Activated CD8-positive, alpha-beta memory T cell treated with anti-CD3 and anti-CD28 coated beads for 4 hours (primary cell): ENCODE results near the gene RTCA.
"Not testable (repeated sequence)": the region's sequence is repeated elsewhere in the genome, so short reads cannot be mapped to it uniquely, and the experiment has no call there.

Experiments
- DNase-seq, 2 donors: peaks; one replicate each; pipeline ENCODE4 v3.0.0-alpha.2; 2020; ENCODE audit warnings: low read depth in 2 of 2

Gene RTCA

DNA sequence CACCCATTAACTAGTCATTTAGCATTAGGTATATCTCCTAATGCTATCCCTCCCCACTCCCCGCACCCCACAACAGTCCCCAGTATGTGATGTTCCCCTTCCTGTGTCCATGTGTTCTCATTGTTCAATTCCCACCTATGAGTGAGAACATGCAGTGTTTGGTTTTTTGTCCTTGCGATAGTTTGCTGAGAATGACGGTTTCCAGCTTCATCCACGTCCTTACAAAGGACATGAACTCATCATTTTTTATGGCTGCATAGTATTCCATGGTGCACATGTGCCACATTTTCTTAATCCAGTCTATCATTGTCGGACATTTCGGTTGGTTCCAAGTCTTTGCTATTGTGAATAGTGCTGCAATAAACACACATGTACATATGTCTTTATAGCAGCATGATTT, 7.6 kb upstream of the RTCA start:
- not testable (repeated sequence) for DNase-seq

DNA sequence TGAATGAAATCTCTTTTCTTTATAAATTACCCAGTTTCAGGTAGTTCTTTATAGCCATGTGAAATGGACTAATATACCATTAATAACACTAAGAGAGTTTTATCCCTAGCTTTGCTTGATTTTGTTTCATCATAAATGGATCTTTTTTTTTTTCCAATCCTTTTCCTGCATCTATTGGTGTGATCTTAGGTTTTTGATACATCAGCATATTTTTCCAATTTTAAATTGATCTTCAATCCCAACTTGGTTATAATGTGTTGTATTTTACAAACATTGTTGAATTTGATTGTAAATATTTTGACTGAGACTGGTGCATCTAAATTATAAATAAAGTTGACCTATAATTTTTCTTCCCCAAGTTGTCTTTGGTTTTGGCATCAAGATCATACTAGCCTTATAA, 4.3 kb upstream of the RTCA start:
- DNase-seq, result no peak

- not testable (repeated sequence) for DNase-seq
These were observed 1.9 kb upstream of the RTCA start for GRCh38 chr1:100264081-100264480.

- no peak for DNase-seq
These were observed 470 bp upstream of the RTCA start for GRCh38 chr1:100265562-100265930.

GRCh38 chr1:100266741-100267140, 725 bp downstream of the RTCA start:
- no peak for DNase-seq

GRCh38 chr1:100267284-100267683, 1.3 kb downstream of the RTCA start:
- no peak for DNase-seq

GRCh38 chr1:100268202-100268601, 2.2 kb downstream of the RTCA start:
- no peak for DNase-seq

- DNase-seq, result no peak
These were observed 11.8 kb downstream of the RTCA start for GRCh38 chr1:100277866-100278265.

DNA sequence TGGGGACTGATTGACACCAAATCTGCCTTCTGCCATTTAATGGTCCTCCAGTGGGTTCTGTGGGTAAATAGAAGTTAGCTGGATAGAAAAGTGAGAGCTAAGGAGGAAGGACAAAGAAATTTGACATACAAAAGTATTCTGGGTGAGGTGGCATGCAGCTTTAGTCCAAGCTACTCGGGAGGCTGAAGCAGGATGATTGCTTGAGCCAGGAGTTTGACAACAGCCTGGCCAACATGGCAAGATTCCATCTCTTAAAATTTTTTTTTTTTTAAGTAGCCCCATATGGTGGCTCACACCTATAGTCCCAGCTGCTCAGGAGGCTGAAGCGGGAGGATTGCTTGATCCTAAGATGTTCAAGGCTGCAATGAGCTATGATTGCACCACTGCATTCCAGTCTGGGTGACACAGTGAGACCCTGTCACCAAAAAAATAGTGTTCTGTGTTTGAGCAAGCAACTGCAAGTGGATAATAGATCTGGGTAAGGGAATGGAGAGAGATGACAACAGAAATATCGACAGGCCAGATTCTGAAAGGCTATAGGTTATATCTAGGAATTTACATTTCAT, 13.4 kb downstream of the RTCA start:
- no peak for DNase-seq

DNA sequence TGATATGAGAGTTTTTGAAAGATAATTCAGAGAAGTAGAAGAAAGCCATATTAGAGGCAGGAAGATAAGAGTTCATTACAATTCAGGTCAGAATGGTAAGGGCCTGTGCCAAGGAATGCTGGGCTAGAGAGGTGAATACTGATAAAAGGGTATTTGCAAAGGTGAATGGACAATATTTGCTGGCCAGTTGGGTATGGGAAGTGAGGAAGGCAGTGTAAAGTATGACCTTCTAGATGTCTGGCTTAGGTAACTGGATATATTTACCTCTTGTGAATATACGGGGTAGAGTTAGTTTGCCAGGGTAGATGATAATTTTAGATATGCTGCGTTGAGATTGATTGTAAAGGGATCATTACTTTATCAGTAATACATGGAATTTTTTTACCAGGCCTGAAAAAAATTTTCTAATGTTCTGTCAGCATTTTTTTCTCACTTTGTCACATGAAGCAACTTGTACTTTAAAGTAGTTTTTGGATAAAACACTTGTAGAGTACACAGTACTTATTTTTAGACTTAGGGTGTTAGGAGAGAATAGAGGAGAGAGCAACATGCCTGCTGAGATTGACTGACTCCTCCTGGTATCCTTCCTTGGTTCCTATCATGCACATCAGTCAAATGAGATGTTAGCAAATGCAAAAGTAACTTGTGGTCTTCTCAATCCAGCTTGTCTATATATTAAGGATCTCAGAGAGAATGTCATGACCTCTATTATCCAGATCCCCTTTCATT, 14.1 kb downstream of the RTCA start:
- no peak for DNase-seq

GRCh38 chr1:100284591-100284990, 18.6 kb downstream of the RTCA start:
- no peak for DNase-seq

- DNase-seq, result no peak
These were observed 21.1 kb downstream of the RTCA start for GRCh38 chr1:100287162-100287561.

GRCh38 chr1:100290291-100290690, 24.3 kb downstream of the RTCA start:
- no peak for DNase-seq

GRCh38 chr1:100292711-100293110, 26.7 kb downstream of the RTCA start:
- no peak for DNase-seq

DNA sequence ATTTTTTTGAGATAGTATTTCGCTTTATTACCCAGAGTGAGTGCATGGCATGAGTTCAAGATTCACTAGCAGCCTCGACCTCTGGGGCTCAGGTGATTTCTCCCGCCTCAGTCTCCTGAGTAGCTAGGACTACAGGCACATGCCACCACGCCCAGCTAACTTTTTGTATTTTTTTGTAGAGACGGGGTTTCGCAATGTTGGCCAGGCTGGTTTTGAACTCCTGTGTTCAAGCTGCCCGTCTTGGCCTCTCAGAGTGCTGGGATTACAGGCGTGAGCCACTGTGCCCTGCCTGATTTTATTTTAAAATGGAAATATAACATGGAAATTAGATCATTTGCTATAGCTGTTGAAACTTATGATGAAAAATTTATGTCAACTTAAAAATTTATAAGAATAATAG, 30.1 kb downstream of the RTCA start:
- DNase-seq, result no peak

GRCh38 chr1:100296997-100297396, 31.0 kb downstream of the RTCA start:
- DNase-seq, result not testable (repeated sequence)

DNA sequence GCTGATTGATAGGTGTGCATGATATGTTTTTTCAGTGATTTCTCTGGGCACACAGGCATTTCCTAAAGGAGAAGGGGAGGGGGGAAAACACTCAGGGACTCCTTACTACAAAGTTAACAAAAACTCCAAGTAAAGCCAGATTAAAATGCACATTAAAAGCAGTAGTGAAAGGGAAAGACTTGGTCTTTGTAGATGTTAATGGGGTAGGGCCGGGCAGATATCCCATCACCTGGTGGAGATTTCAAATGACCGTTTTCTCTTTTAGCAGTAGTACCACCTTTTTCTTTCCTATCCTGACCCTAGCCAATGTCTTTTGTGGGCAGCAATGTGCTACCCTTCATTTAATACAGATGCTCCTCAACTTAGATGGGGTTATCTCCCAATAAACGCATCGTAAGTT, 32.5 kb downstream of the RTCA start:
- no peak for DNase-seq

DNA sequence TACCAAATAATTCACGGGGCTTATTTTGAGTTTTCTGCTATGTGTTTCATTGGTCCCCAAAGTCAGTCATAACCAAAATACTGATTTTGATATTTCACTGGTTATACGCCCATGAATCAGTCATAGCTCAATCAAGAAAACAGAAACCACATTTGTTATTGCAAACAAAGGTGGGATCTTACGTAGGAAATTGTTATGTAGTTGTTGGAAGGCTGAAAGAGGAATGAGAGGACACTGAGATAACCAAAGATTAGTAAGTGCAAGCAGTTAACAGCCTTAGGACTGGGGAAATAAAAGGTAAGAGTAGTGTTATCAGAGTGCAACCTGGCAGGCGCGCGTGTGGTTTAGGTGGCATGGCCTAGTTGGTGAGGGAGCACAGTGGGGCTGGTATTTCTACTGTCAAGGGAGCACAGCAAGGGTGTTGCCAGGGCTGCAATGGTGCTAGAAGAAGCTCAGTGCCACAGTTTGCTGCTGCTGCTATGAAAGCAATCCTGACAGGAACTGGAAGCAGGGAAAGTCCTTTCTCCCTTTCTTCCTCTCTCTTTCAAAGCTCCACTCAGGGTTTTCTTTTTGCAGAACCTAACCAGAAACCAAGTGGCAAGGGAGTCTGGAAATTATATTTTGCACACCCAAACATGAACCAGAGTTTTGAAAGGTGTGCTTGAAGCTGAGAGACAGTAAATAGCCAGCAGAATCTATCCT, 33.7 kb downstream of the RTCA start:
- no peak for DNase-seq

GRCh38 chr1:100300691-100301090, 34.7 kb downstream of the RTCA start:
- DNase-seq, result no peak

DNA sequence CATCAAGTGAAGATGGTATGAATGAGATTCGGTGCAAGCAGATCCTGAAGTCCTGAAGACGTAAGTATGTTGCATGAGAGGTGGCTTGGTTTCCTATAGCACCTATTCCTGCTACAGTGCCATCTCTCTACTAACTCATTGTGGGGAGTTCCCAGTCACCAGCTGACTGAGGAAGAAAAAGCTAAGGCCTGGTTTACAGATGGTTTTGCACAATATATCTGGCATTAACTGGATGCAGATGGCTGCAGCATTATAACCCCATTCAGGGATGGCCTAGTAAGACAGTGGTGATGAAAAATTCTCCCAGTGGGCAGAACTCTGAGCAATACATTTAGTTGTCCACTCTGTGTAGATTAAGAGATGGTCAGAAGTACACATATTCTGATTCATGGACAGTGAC, 36.7 kb downstream of the RTCA start:
- DNase-seq, result no peak

- no peak for DNase-seq
These were observed 38.2 kb downstream of the RTCA start for GRCh38 chr1:100304227-100304626.

GRCh38 chr1:100304921-100305320, 38.9 kb downstream of the RTCA start:
- no peak for DNase-seq

DNA sequence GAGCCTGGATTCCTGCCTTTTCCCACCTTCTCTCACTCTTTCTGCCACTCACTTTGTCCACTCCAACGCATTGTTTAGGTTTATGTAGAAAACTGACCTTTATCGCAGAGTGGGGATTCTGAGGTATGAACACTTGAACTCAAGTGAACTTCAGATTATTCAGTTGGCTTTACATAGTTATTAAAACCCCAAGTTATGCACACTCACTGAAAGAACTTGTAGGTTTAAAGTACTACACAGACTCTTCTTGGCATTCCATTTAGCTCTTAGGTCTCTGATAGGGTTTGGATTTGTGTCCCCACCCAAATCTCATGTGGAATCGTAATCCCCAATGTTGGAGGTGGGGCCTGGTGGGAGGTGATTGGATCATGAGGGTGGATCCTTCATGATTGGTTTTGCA, 39.9 kb downstream of the RTCA start:
- no peak for DNase-seq
